ENCODE data around the gene PREX1.
"Not testable (repeated sequence)": the region's sequence is repeated elsewhere in the genome, so short reads cannot be mapped to it uniquely, and the experiment has no call there.

PREX1 gene

DNA sequence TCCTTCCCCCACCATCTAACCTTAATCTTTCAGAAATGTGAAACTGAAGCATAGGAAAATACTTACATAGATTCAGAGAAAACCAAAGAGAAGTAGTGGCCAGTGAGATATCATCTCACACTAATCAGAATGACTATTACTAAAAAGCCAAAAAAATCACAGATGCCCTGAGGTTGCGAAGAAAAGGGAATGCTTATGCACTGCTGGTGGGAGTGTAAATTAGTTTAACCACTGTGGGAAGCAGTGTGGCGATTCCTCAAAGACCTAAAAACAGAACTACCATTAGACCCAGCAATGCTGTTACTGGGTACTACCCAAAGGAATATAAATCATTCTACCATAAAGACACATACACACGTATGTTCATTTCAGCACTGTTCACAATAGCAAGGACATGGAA, 9.2 kb upstream of the PREX1 start:
- H3K27ac Mint-ChIP-seq: no peak overlapping the region
- H3K4me1 Mint-ChIP-seq: peaks cover 15% of the 10 kb centered on the region
- H3K27me3 Mint-ChIP-seq: no peaks in the 10 kb centered on the region
- H3K9me3 Mint-ChIP-seq: no peaks in the 10 kb centered on the region
- H3K4me3 Mint-ChIP-seq: no peak overlapping the region
- ATAC-seq (no peak), DNase-seq (no peak)

- peaks cover 0 to 3% of the 10 kb centered on the region in 2 donors for H3K9me3 Mint-ChIP-seq
- peak overlapping the region in 1 of 2 donors; percentile 0 for H3K27ac Mint-ChIP-seq
- ATAC-seq: no peak
- H3K4me3 Mint-ChIP-seq: no peak overlapping the region
- H3K27me3 Mint-ChIP-seq: no peaks in the 10 kb centered on the region
- no peak for DNase-seq
- peaks cover 26% of the 10 kb centered on the region for H3K4me1 Mint-ChIP-seq
Measured at GRCh38 chr20:48835390-48835789, 7.6 kb upstream of the PREX1 start.

DNA sequence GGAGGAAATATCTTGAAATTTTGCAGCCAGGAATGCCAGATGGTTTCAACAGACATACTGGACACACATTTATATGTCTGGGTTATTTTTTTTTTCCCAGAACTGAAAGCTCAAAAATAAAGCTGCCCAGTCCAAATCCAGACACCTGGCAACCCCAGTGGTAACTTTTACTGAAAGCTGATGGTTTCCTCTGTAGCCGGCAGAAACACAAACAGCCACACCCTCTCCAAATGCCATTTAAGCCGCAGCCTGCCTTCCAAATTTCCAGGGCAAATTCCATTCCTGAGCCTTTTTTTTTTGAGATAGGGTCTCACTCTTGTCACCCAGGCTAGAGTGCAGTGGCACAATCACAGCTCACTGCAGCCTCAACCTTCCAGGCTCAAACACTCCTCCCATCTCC, 6.5 kb upstream of the PREX1 start:
- Mint-ChIP-seq H3K27ac (no peak overlapping the region), H3K9me3 (peaks cover 0 to 3% of the 10 kb centered on the region in 2 donors), H3K27me3 (no peaks in the 10 kb centered on the region), H3K4me3 (no peak overlapping the region), H3K4me1 (peaks cover 22% of the 10 kb centered on the region)
- DNase-seq: no peak
- ATAC-seq: no peak

GRCh38 chr20:48832405-48832730, 4.6 kb upstream of the PREX1 start:
- DNase-seq (no peak), ATAC-seq (no peak)
- peaks cover 27% of the 10 kb centered on the region for H3K4me1 Mint-ChIP-seq
- H3K4me3 Mint-ChIP-seq: no peak overlapping the region
- no peak overlapping the region for H3K27ac Mint-ChIP-seq
- H3K27me3 Mint-ChIP-seq: no peaks in the 10 kb centered on the region
- peaks cover 0 to 3% of the 10 kb centered on the region in 2 donors for H3K9me3 Mint-ChIP-seq

DNA sequence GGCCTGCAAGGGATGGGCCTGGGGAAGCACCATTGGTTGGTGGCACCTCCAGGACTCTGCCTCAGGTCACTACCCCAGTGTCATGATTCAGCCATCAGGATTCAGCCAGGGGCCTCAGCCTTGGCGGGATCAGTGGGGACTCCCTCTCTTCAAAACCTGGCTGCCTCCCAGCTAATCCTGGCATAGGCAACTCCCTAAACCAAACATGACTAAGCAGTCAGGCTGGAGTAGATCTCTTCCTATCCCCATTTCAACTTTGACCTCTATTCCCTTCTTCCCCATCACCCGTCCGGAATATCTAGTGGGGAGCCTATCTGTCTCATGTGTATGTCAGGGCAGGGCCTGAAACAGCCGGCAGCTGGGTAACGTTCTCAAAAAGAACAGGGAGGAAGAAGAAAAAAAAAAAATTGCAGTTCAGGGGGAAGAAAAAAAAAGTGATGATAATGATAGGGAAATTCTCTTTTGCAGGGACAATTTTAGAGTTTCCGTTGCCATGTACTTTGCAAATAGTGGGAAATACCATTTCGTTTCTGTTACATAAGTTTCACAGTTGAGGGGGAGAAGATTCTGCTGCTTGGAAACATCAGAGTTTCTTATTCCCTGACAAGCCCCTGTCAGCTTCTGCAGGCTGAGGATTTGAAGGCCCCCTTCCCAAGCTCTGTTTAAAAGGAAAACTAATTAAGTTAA, 4.1 kb upstream of the PREX1 start:
- no peak for DNase-seq
- ATAC-seq: no peak
- H3K9me3 Mint-ChIP-seq: peaks cover 0 to 3% of the 10 kb centered on the region in 2 donors
- no peaks in the 10 kb centered on the region for H3K27me3 Mint-ChIP-seq
- H3K4me1 Mint-ChIP-seq: peaks cover 27% of the 10 kb centered on the region
- H3K27ac Mint-ChIP-seq: no peak overlapping the region
- no peak overlapping the region for H3K4me3 Mint-ChIP-seq

GRCh38 chr20:48830826-48831318, 3.1 kb upstream of the PREX1 start:
- Mint-ChIP-seq H3K9me3 (peaks cover 0 to 3% of the 10 kb centered on the region in 2 donors), H3K4me1 (peaks cover 27% of the 10 kb centered on the region), H3K4me3 (no peak overlapping the region), H3K27ac (no peak overlapping the region), H3K27me3 (no peaks in the 10 kb centered on the region)
- DNase-seq: no peak
- ATAC-seq: no peak

DNA sequence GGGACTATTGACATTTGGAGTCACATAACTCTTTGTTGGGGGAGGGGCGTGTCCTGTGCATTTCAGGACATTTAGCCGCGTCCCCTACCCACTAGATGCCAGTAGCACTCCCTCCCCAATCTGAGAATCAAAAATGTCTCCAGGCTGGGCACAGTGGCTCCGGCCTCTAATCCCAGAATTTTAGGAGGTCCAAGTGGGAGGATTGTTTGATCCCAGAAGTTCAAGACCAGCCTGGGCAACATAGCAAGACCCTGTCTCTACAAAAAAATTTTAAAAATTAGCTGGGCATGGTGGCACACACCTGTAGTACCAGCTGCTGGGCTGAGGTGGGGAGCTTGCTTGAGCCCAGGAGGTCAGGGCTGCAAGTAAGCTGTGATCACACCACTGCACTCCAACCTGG, 2.1 kb upstream of the PREX1 start:
- Mint-ChIP-seq H3K27me3 (no peaks in the 10 kb centered on the region), H3K27ac (no peak overlapping the region), H3K4me3 (no peak overlapping the region), H3K4me1 (peaks cover 27% of the 10 kb centered on the region), H3K9me3 (peaks cover 0 to 3% of the 10 kb centered on the region in 2 donors)
- no peak for ATAC-seq
- no peak for DNase-seq

GRCh38 chr20:48828734-48829460, 1.1 kb upstream of the PREX1 start:
- H3K27ac Mint-ChIP-seq: peak overlapping the region; percentile 68 to 95

GRCh38 chr20:48826883-48827771, 672 bp downstream of the PREX1 start:
- DNase-seq (peak; percentile 61 to 66), ATAC-seq (peak; percentile 33)
- Mint-ChIP-seq H3K27ac (peak overlapping the region; percentile 96 to 98), H3K27me3 (no peaks in the 10 kb centered on the region), H3K4me1 (peaks cover 21% of the 10 kb centered on the region), H3K9me3 (peaks cover 0 to 3% of the 10 kb centered on the region in 2 donors), H3K4me3 (peak overlapping the region; percentile 99)

More at GRCh38 chr20:48828734-48829460, 1.1 kb upstream of the PREX1 start:
- H3K27me3 Mint-ChIP-seq: no peaks in the 10 kb centered on the region
- ATAC-seq (no peak), DNase-seq (no peak)
- H3K4me1 Mint-ChIP-seq: peaks cover 27% of the 10 kb centered on the region
- peaks cover 0 to 3% of the 10 kb centered on the region in 2 donors for H3K9me3 Mint-ChIP-seq
- H3K4me3 Mint-ChIP-seq: peak overlapping the region; percentile 81 to 88

DNA sequence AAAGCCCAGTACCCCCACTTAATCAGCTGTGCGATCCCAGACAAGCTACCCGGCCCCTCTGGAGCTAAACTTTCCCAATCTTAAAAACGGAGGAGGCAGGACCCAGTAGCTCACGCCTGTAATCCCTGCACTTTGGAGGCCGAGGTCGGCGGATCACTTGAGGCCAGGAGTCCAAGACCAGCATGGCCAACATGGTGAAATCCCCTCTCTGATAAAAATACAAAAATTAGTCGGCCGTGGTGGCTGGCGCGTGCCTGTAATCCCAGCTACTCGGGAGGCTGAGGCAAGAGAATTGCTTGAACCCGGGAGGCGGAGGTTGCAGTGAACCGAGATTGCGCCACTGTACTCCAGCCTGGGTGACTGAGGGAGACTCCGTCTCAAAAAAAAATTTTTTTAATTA, 1.3 kb downstream of the PREX1 start:
- peak in 1 of 2 donors; percentile 23 for DNase-seq

GRCh38 chr20:48826069-48826468, 1.7 kb downstream of the PREX1 start:
- Mint-ChIP-seq H3K27me3 (no peaks in the 10 kb centered on the region), H3K4me1 (peaks cover 11% of the 10 kb centered on the region), H3K4me3 (peak overlapping the region; percentile 99), H3K27ac (peak overlapping the region; percentile 96 to 98), H3K9me3 (peaks cover 0 to 3% of the 10 kb centered on the region in 2 donors)
- no peak for DNase-seq
- ATAC-seq: no peak

More for the DNA sequence above, 1.3 kb downstream of the PREX1 start:
- not testable (repeated sequence) for H3K9me3 Mint-ChIP-seq, ATAC-seq, H3K27me3 Mint-ChIP-seq
- Mint-ChIP-seq H3K4me1 (peaks cover 15% of the 10 kb centered on the region), H3K4me3 (peak overlapping the region; percentile 99), H3K27ac (peak overlapping the region; percentile 96 to 98)

- peaks cover 0 to under 1% of the 10 kb centered on the region in 2 donors for H3K9me3 Mint-ChIP-seq
- no peak for DNase-seq
- peak overlapping the region; percentile 96 to 98 for H3K27ac Mint-ChIP-seq
- H3K27me3 Mint-ChIP-seq: no peaks in the 10 kb centered on the region
- ATAC-seq: no peak
- peaks cover 10% of the 10 kb centered on the region for H3K4me1 Mint-ChIP-seq
- H3K4me3 Mint-ChIP-seq: peak overlapping the region; percentile 99
Measured at GRCh38 chr20:48825566-48825920, 2.3 kb downstream of the PREX1 start.

- ATAC-seq (no peak), DNase-seq (no peak)
- H3K4me3 Mint-ChIP-seq: peak overlapping the region; percentile 99
- peak overlapping the region; percentile 93 to 98 for H3K27ac Mint-ChIP-seq
- no peaks in the 10 kb centered on the region for H3K27me3 Mint-ChIP-seq
- peaks cover 10% of the 10 kb centered on the region for H3K4me1 Mint-ChIP-seq
- no peaks in the 10 kb centered on the region for H3K9me3 Mint-ChIP-seq
Measured at GRCh38 chr20:48824830-48825565, 2.8 kb downstream of the PREX1 start.

- ATAC-seq (peak; percentile 88), DNase-seq (peak; percentile 69 to 85)
- Mint-ChIP-seq H3K27ac (peak overlapping the region; percentile 93 to 97), H3K4me1 (peaks cover 7% of the 10 kb centered on the region), H3K4me3 (peak overlapping the region; percentile 99), H3K27me3 (no peaks in the 10 kb centered on the region), H3K9me3 (no peaks in the 10 kb centered on the region)
Measured at GRCh38 chr20:48823960-48824498, 3.8 kb downstream of the PREX1 start.

- peak overlapping the region; percentile 87 to 93 for H3K27ac Mint-ChIP-seq
- peak overlapping the region; percentile 99 for H3K4me3 Mint-ChIP-seq
- H3K9me3 Mint-ChIP-seq: no peaks in the 10 kb centered on the region
- no peaks in the 10 kb centered on the region for H3K27me3 Mint-ChIP-seq
- DNase-seq (peak in 1 of 2 donors; percentile 17), ATAC-seq (no peak)
- H3K4me1 Mint-ChIP-seq: peaks cover 1% of the 10 kb centered on the region
Measured at GRCh38 chr20:48823476-48823875, 4.3 kb downstream of the PREX1 start.

Data from stimulated activated naive CD8-positive, alpha-beta T cell treated with anti-CD3 and anti-CD28 coated beads, Interleukin-15, amount 100 ng/mL, for 72 hours (primary cell).